HG02970 (cell line): ENCODE measurements around the gene DENND1C.
"Not testable (repeated sequence)": the region's sequence is repeated elsewhere in the genome, so short reads cannot be mapped to it uniquely, and the experiment has no call there.

Experiments used
- ATAC-seq: cut with Tn5 transposase; IDR thresholded peaks from one replicate; pipeline ENCODE4 v1.9.1; 2021; ENCODE audit warnings: mild to moderate bottlenecking, moderate library complexity, moderate number of reproducible peaks; ENCODE audit not compliant: unreplicated experiment, low FRiP score

Gene DENND1C

DNA sequence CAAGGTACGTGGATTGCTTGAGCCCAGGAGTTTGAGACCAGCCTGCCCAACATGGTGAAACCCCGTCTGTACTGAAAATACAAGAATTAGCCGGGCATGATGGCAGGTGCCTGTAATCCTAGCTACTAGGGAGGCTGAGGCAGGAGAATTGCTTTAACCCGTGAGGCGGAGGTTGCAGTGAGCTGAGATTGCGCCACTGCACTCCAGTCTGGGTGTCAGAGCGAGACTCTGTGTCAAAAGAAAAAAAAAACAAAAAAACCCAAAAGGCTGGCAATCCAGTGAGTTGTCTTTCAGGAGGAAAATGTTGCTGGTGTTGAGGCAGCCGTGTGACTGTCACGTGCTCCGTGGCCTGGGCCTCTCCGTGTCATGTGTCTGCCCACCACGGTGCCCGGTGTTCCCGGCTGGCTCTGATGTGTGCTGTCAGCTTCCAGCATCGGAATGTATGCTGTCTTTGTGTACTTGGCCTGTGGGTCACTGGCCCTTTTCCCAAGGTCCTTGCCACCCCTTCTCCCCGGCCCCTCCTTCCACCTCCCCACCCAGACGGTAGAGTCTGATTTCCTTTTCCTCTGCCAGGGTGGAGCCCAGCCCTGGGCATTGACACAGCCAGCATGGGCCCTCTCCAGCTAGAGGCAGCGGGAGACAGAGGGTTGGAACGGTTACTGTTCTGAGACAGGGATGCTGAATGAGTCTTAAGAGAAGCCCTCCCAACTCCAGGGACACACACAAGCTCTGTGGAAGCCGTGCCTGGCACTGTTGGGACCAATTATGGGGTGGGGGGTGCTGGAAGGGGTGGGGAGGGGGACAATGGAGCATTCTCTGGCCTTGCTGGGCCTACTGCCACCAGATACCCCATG is 27.8 kb upstream of the DENND1C start:
- ATAC-seq, result no peak

DNA sequence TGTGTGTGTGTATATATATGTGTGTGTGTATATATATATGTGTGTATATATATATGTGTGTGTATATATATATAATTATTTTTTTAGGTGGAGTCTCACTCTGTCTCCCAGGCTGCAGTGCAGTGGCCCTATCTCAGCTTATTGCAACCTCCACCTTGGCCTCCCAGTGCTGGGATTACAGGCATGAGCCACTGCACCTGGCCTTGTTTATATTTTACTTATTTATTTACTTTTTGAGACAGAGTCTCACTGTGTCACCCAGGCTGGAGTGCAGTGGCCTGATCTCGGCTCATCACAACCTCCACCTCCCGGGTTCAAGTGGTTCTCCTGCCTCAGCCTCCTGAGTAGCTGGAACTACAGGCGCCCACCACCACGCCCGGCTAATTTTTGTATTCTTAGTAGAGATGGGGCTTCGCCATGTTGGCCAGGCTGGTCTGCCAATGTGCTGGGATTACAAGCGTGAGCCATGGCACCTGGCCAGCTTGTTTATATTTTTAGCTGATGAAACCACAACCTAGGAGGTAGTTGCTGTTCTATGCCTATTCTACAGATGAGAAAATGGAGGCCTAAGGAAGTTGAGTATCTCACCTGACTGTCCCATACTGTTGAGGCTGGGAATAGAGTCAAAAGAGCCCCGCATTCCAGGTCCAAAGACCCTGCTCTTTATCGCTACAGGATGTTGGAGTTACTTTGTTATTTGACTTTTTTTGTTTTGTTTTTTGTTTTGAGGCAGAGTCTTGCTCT is 26.6 kb upstream of the DENND1C start:
- not testable (repeated sequence) for ATAC-seq

DNA sequence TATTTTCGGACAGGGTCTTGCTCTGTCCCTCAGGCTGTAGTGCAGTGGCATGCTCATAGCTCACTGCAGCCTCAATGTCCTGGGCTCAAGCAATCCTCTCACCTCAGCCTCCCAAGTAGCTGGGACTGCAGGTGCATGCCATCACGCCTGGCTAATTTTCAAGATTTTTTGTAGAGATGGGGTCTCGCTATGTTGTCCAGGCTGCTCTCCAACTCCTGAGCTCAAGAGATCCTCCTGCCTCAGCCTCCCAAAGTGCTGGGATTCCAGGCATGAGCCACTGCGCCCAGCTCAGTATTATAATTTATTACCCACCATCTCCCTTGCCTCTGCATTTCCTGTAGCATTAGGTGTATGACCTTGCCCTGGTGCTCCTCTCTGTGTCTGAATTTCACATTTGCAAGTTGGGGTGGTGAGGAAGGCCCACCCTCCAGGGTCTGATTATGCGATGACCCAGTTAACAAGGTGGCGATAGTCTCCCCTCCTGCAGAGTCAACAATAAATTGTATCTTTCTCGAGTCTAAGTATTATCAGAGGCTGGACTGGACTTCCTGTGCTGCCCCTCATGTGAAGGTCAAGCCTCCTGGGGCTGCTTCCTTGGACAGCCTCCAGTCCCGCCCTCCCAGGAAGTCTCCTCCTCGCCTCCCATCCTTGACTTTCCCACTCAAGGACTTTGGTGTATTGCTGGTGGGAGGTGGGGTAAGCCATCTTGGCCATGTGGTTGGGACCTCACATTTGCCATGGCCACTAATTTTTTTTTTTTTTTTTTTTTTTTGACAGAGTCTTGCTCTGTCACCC is 22.0 kb upstream of the DENND1C start:
- ATAC-seq, result no peak

- no peak for ATAC-seq
Measured at GRCh38 chr19:6501740-6502648, 20.4 kb upstream of the DENND1C start, which contains the start of gene TUBB4A. TUBB4A (minus strand) TSS chr19:6502309; CDS start chr19:6502212, 97 bp downstream.

GRCh38 chr19:6500837-6501739 is 19.5 kb upstream of the DENND1C start:
- no peak for ATAC-seq

DNA sequence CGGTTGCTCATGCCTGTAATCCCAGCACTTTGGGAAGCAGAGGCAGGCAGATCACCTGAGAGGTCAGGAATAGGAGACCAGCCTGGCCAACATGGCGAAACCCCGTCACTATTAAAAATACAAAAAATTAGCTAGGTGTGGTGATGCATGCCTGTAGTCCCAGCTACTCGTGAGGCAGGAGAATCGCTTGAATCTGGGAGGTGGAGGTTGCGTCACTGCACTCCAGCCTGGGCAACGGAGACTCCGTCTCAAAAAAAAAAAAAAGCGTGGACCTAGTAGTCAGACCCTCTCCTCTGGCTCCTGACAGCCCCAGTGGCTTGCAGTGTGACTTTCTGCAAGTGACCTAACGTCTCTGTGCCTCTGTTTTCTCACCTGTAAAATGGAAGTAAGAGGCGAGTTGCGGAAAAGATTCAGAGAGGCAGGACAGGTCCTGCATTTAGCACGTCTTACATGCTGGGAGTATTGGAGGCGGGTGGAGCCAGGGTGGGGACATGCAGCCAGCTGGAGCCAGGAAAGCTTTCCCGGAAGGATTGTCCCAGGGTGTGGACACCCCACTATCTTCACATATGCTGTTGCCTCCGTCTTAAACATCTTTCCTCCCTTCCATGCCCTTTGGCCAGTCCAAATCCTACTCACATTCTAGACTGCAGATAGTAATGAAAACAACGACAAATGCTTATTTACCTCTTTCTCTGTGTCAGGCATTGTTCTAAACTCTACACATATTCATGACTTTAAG is 17.6 kb upstream of the DENND1C start:
- no peak for ATAC-seq

DNA sequence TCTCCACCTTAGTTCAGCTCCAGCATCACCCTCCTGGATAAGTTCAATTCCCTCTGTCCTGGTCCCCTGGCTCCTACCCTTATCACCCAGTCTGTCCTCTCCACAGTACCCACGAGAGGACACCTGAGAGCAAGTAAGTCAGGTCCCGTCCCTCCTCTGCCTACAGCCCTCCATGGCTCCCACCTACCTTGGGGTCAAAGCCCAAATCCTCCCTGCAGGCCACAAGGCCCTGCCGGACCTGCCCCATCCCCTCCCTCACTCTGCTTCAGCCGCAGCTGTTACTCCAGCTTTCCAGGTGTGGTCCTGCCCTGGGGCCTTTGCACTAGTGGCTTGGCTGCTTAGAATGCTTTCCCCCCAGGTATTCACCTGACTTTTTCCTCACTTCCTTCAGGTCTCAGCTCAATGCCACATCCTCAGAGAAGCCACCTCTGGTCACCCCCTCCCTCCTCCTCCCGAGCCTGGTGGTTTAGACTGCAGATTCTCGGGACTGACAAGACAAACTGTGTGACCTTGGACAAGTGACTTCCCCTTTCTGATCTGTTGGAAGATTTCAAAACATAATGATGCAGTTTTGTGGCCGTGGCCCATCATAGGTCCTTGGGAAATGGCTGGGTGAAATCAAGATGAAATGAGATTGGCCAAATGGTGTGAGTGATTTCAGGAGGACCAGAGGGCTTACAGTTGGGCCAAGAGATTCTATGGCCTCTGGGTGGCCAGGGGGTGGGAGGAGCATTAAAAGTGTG is 16.9 kb upstream of the DENND1C start:
- ATAC-seq, result no peak

GRCh38 chr19:6495947-6496346 is 14.4 kb upstream of the DENND1C start:
- no peak for ATAC-seq

DNA sequence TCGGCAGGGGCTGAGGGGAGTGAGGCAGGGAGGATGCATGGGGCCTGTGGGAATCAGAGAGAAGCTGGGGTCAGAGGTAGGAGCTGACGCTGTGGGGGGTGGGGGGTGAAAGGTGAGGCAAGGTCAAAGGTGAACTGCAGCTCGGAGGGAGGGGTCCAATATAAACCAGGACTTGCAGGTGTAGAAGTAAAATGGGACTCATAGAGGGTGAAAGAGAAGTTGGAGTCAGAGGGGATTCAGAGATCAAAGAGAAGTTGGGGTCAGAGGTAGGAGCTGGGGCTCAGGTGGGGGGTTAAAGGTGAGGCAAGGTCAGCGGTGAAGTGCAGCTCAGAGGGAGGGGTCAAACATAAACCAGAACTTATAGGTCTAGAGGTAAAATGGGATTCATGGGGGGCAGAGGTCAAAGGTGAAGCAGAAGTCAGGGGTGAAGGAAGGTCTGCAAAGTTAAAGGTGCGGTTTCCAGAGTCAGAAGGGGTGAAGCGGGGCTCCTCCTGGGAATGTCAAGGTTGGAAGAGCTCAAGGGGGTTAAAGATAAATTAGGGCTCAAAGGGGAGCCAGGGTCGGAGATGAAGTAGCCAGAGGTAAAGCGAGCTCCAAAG is 12.9 kb upstream of the DENND1C start:
- ATAC-seq, result no peak

GRCh38 chr19:6491802-6492592 is 10.4 kb upstream of the DENND1C start:
- ATAC-seq, result no peak

DNA sequence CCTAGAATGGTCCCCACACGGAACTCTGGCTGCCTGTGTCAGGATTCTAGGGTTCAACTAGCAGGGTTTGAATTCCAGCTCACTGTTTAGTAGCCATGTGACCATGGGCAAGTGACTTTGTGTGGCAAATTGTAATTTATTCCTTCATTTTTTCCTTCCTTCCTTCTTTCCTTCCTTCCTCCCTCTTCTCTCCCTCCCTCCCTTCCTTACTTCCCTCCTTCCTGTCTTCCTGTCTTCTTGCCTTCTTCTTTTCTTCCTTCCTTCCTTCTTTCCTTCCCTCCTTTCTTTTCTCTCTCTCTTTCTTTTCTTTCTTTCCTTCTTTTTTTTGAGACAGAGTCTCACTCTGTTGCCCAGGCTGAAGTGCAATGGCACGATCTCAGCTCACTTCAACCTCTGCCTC is 8.5 kb upstream of the DENND1C start:
- no peak for ATAC-seq

- no peak for ATAC-seq
Measured at GRCh38 chr19:6489278-6490061, 7.9 kb upstream of the DENND1C start.

DNA sequence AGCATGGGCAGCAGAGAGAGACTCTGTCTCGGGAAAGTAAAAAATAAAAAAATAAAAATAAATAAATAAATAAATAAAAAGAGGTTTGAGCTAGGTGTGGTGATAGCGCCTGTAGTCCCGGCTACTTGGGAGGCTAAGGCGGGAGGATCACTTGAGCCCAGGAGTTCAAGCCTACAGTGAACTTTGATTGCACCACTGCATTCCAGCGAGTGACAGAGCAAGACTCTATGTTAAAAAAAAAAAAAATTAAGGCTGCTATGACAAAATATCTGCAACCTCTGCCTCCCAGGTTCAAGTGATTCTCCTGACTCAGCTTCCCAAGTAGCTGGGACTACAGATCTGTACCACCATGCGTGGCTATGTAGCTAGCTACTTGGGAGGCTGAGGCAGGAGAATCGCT is 3.2 kb upstream of the DENND1C start:
- ATAC-seq, result no peak

- no peak for ATAC-seq
Measured at GRCh38 chr19:6484230-6484629, 2.6 kb upstream of the DENND1C start.

GRCh38 chr19:6483235-6483634 is 1.6 kb upstream of the DENND1C start:
- ATAC-seq, result no peak

DNA sequence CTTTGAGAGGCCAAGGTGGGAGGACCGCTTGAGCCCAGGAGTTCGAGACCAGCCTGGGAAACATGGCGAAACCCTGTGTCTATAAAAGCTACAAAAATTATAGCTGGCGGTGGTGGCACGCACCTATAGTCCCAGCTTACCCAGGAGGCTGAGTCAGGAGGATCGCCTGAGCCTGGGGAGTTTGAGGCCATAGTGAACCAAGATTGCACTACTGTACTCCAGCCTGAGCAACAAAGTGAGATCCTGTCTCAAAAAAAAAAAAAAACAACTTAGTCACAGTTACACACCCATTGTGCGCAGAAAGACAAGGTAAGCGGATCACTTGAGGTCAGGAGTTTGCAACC is 728 bp upstream of the DENND1C start:
- no peak for ATAC-seq
